MM.1S (cell line): ENCODE data around the gene PIK3CD.

Experiments
- DNase-seq: peaks from one replicate; pipeline ENCODE4 v3.0.0-alpha.2; 2015
- H2AFZ ChIP-seq: fragments of 300-600 bp; sonication (generic); 2 replicates; pipeline ENCODE4 v1.6.0; 2016; ENCODE audit warnings: antibody characterized with exemption, low read length
- H3F3A ChIP-seq: fragments of 300-600 bp; sonication (generic); 2 replicates; pipeline ENCODE4 v1.6.1; 2016; ENCODE audit warnings: mild to moderate bottlenecking, antibody characterized with exemption, low read length, moderate library complexity, mixed read lengths; ENCODE audit not compliant: insufficient read depth
- H3K27ac ChIP-seq: fragments of 300-600 bp; sonication (generic); 2 replicates; pipeline ENCODE4 v1.5.1; 2016; ENCODE audit warnings: mild to moderate bottlenecking, low read length
- H3K27me3 ChIP-seq: fragments of 300-600 bp; sonication (generic); replicated peaks from 2 replicates; pipeline ENCODE4 v1.6.0; 2016; ENCODE audit warnings: low read length; ENCODE audit not compliant: insufficient read depth
- H3K36me3 ChIP-seq: fragments of 300-600 bp; sonication (generic); replicated peaks from 2 replicates; pipeline ENCODE4 v1.6.1; 2016; ENCODE audit warnings: mild to moderate bottlenecking, low read length, mixed read lengths; ENCODE audit not compliant: insufficient read depth
- H3K4me1 ChIP-seq: fragments of 300-600 bp; sonication (generic); 2 replicates; pipeline ENCODE4 v1.6.1; 2016; ENCODE audit warnings: low read length, mixed read lengths
- H3K4me2 ChIP-seq: fragments of 300-600 bp; sonication (generic); 2 replicates; pipeline ENCODE4 v1.6.0; 2016; ENCODE audit warnings: low read depth, low read length
- H3K4me3 ChIP-seq: fragments of 300-600 bp; sonication (generic); 2 replicates; pipeline ENCODE4 v1.5.1; 2016; ENCODE audit warnings: low read length, mixed read lengths
- H3K79me2 ChIP-seq: fragments of 300-600 bp; sonication (generic); 2 replicates; pipeline ENCODE4 v1.6.1; 2016; ENCODE audit warnings: mixed run types, low read length, mixed read lengths
- H3K9ac ChIP-seq: fragments of 300-600 bp; sonication (generic); 2 replicates; pipeline ENCODE4 v1.6.1; 2016; ENCODE audit warnings: low read length, mixed read lengths
- H3K9me2 ChIP-seq: fragments of 300-600 bp; sonication (generic); replicated peaks from 2 replicates; pipeline ENCODE4 v1.6.1; 2016; ENCODE audit warnings: mild to moderate bottlenecking, low read length, mixed read lengths; ENCODE audit not compliant: insufficient read depth
- H3K9me3 ChIP-seq: fragments of 300-600 bp; sonication (generic); replicated peaks from 2 replicates; pipeline ENCODE4 v1.6.1; 2016; ENCODE audit warnings: mild to moderate bottlenecking, low read length, mixed read lengths; ENCODE audit not compliant: insufficient read depth
- H4K20me1 ChIP-seq: fragments of 300-600 bp; sonication (generic); 2 replicates; pipeline ENCODE4 v1.6.1; 2016; ENCODE audit warnings: mild to moderate bottlenecking, low read length, moderate library complexity, mixed read lengths; ENCODE audit not compliant: insufficient read depth
- EZH2 ChIP-seq: fragments of 300-600 bp; sonication (generic); optimal IDR thresholded peaks from 2 replicates; pipeline ENCODE3; 2017; ENCODE audit warnings: low read depth, mild to moderate bottlenecking, antibody characterized with exemption, low read length, mixed read lengths
- EZH2phosphoT487 ChIP-seq: fragments of 300-600 bp; sonication (generic); IDR thresholded peaks from 2 replicates; pipeline ENCODE4 v1.6.1; 2018; ENCODE audit warnings: antibody characterized with exemption, low read length
- TF ChIP-seq, protein P1 (sequence below): fragments of 300-600 bp; sonication (generic); IDR thresholded peaks from 2 replicates; pipeline ENCODE4 v1.5.1; 2016; ENCODE audit warnings: antibody characterized with exemption, low read length, mixed read lengths

The PIK3CD gene

DNA sequence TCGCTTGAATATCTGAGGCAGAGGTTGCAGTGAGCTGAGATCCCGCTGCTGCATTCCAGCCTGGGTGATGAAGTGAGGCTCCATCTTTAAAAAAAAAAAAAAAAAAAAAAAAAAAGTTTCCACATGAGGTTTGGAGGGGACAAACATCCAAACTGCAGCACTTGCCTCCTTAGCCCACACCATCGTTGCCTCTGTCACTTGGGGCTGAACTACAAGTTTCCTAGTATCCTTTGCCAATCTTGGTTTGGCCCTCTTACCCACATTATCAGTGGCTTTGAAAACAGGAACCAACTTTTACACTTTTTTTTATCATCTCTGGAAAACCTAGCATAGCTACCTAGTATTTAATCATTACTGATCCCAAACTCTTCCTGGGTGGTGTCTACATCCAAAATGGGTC, 113.0 kb downstream of the PIK3CD start:
- H3K79me2 ChIP-seq: peaks cover 51% of the 10 kb centered on the region
- H3K36me3 ChIP-seq: no peaks in the 10 kb centered on the region
- H3K9ac ChIP-seq: no peak overlapping the region
- H3K9me3 ChIP-seq: no peaks in the 10 kb centered on the region
- H3K4me1 ChIP-seq: no peaks in the 10 kb centered on the region
- H3K27me3 ChIP-seq: no peaks in the 10 kb centered on the region
- TF ChIP-seq, protein P1, sequence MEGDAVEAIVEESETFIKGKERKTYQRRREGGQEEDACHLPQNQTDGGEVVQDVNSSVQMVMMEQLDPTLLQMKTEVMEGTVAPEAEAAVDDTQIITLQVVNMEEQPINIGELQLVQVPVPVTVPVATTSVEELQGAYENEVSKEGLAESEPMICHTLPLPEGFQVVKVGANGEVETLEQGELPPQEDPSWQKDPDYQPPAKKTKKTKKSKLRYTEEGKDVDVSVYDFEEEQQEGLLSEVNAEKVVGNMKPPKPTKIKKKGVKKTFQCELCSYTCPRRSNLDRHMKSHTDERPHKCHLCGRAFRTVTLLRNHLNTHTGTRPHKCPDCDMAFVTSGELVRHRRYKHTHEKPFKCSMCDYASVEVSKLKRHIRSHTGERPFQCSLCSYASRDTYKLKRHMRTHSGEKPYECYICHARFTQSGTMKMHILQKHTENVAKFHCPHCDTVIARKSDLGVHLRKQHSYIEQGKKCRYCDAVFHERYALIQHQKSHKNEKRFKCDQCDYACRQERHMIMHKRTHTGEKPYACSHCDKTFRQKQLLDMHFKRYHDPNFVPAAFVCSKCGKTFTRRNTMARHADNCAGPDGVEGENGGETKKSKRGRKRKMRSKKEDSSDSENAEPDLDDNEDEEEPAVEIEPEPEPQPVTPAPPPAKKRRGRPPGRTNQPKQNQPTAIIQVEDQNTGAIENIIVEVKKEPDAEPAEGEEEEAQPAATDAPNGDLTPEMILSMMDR: no peak
- TF ChIP-seq EZH2 (no peak), EZH2phosphoT487 (no peak)
- H4K20me1 ChIP-seq: no peaks in the 10 kb centered on the region
- no peak for DNase-seq
- no peaks in the 10 kb centered on the region for H3F3A ChIP-seq
- H3K27ac ChIP-seq: no peak overlapping the region
- H3K4me2 ChIP-seq: no peak overlapping the region
- no peak overlapping the region for H3K4me3 ChIP-seq
- H2AFZ ChIP-seq: no peak overlapping the region
- H3K9me2 ChIP-seq: no peaks in the 10 kb centered on the region

- Histone ChIP-seq H3K27me3 (no peaks in the 10 kb centered on the region), H3K4me2 (no peak overlapping the region), H3K36me3 (no peaks in the 10 kb centered on the region), H3K9ac (no peak overlapping the region), H2AFZ (no peak overlapping the region), H3K9me2 (no peaks in the 10 kb centered on the region), H3K79me2 (peaks cover 42% of the 10 kb centered on the region), H3K9me3 (no peaks in the 10 kb centered on the region), H3K27ac (no peak overlapping the region), H3K4me1 (no peaks in the 10 kb centered on the region), H3K4me3 (no peak overlapping the region), H4K20me1 (no peaks in the 10 kb centered on the region), H3F3A (no peaks in the 10 kb centered on the region)
- DNase-seq: no peak
- TF ChIP-seq, protein P1: no peak
- no peak for TF ChIP-seq EZH2
- no peak for TF ChIP-seq EZH2phosphoT487
Observed at GRCh38 chr1:9766759-9767442, 115.4 kb downstream of the PIK3CD start.

- DNase-seq: no peak
- no peaks in the 10 kb centered on the region for H3K9me2 ChIP-seq
- H3K4me1 ChIP-seq: no peaks in the 10 kb centered on the region
- no peaks in the 10 kb centered on the region for H3K36me3 ChIP-seq
- H2AFZ ChIP-seq: no peak overlapping the region
- no peaks in the 10 kb centered on the region for H3F3A ChIP-seq
- TF ChIP-seq EZH2 (no peak), EZH2phosphoT487 (no peak)
- TF ChIP-seq, protein P1: no peak
- H3K27ac ChIP-seq: no peak overlapping the region
- H3K27me3 ChIP-seq: no peaks in the 10 kb centered on the region
- no peaks in the 10 kb centered on the region for H4K20me1 ChIP-seq
- no peak overlapping the region for H3K4me3 ChIP-seq
- H3K4me2 ChIP-seq: no peak overlapping the region
- H3K9me3 ChIP-seq: no peaks in the 10 kb centered on the region
- peaks cover 42% of the 10 kb centered on the region for H3K79me2 ChIP-seq
- no peak overlapping the region for H3K9ac ChIP-seq
Observed at GRCh38 chr1:9767964-9768668, 116.6 kb downstream of the PIK3CD start.
